Trophoblast cell (in vitro differentiated cells and primary cell): ENCODE data around the gene FHDC1.

Experiments used
- DNase-seq, 2 donors: peaks; one replicate each; pipeline ENCODE4 v3.0.0-alpha.2; 2016
- H2AFZ ChIP-seq: 2 replicates; pipeline ENCODE4 v1.6.1; 2013; ENCODE audit warnings: low read length, moderate library complexity, mild to moderate bottlenecking; ENCODE audit not compliant: insufficient read depth, poor library complexity
- H2AK5ac ChIP-seq: 2 replicates; pipeline ENCODE4 v1.6.1; 2013; ENCODE audit warnings: mild to moderate bottlenecking, low read length
- H2BK120ac ChIP-seq: 2 replicates; pipeline ENCODE4 v1.6.1; 2013; ENCODE audit warnings: low read length, mild to moderate bottlenecking, moderate library complexity; ENCODE audit not compliant: insufficient read depth, poor library complexity
- H2BK12ac ChIP-seq: 2 replicates; pipeline ENCODE4 v1.6.1; 2013; ENCODE audit warnings: mild to moderate bottlenecking, low read length, moderate library complexity
- H2BK5ac ChIP-seq: 2 replicates; pipeline ENCODE4 v1.6.1; 2013; ENCODE audit warnings: low read length, low read depth, moderate library complexity, mild to moderate bottlenecking; ENCODE audit not compliant: poor library complexity
- H3K14ac ChIP-seq: 2 replicates; pipeline ENCODE4 v1.6.1; 2013; ENCODE audit warnings: mild to moderate bottlenecking, low read length
- H3K18ac ChIP-seq: 2 replicates; pipeline ENCODE4 v1.6.1; 2013; ENCODE audit warnings: mild to moderate bottlenecking, low read length
- H3K23ac ChIP-seq: 2 replicates; pipeline ENCODE4 v1.6.1; 2013; ENCODE audit warnings: low read length
- H3K27ac ChIP-seq: 2 replicates; pipeline ENCODE4 v1.5.1; 2013; ENCODE audit warnings: low read depth, mild to moderate bottlenecking, inconsistent platforms, low read length, moderate library complexity
- H3K27me3 ChIP-seq: 2 replicates; pipeline ENCODE4 v1.6.1; 2013; ENCODE audit warnings: inconsistent platforms, mild to moderate bottlenecking, low read length, moderate library complexity; ENCODE audit not compliant: insufficient read depth
- H3K36me3 ChIP-seq, 2 experiments: 1 replicate in 1 of 2; 2 replicates in 1 of 2; pipeline ENCODE4 v1.6.1; 2013; ENCODE audit warnings: low read length in 2 of 2, mild to moderate bottlenecking in 2 of 2, moderate library complexity in 1 of 2; ENCODE audit not compliant: insufficient read depth in 2 of 2, control insufficient read depth in 1 of 2
- H3K4ac ChIP-seq: 2 replicates; pipeline ENCODE4 v1.6.1; 2013; ENCODE audit warnings: low read depth, mild to moderate bottlenecking, low read length, moderate library complexity
- H3K4me1 ChIP-seq, 2 experiments: 1 replicate in 1 of 2; 2 replicates in 1 of 2; pipeline ENCODE4 v1.6.1; 2013; ENCODE audit warnings: low read length in 2 of 2, mild to moderate bottlenecking in 2 of 2, moderate library complexity in 1 of 2; ENCODE audit not compliant: insufficient read depth in 2 of 2, control insufficient read depth in 1 of 2
- H3K4me2 ChIP-seq: 2 replicates; pipeline ENCODE4 v1.6.1; 2013; ENCODE audit warnings: inconsistent platforms, mild to moderate bottlenecking, low read length, moderate library complexity
- H3K4me3 ChIP-seq: 2 replicates; pipeline ENCODE4 v1.5.1; 2013; ENCODE audit warnings: mild to moderate bottlenecking, low read depth, low read length, inconsistent platforms
- H3K79me1 ChIP-seq: one replicate; pipeline ENCODE4 v1.6.1; 2013; ENCODE audit warnings: low read length
- H3K79me2 ChIP-seq: 2 replicates; pipeline ENCODE4 v1.6.1; 2013; ENCODE audit warnings: low read length, mild to moderate bottlenecking; ENCODE audit not compliant: control insufficient read depth, insufficient read depth, poor library complexity
- H3K9ac ChIP-seq: 2 replicates; pipeline ENCODE4 v1.6.1; 2013; ENCODE audit warnings: mild to moderate bottlenecking, low read length
- H3K9me3 ChIP-seq: 2 replicates; pipeline ENCODE4 v1.6.1; 2013; ENCODE audit warnings: low read depth, mild to moderate bottlenecking, control low read depth, inconsistent platforms, low read length; ENCODE audit not compliant: insufficient read depth
- H4K12ac ChIP-seq: 2 replicates; pipeline ENCODE4 v1.6.1; 2013; ENCODE audit warnings: low read depth, mild to moderate bottlenecking, low read length, moderate library complexity
- H4K8ac ChIP-seq: 2 replicates; pipeline ENCODE4 v1.6.1; 2013; ENCODE audit warnings: low read depth, mild to moderate bottlenecking, low read length, moderate library complexity
- H4K91ac ChIP-seq: one replicate; pipeline ENCODE4 v1.6.1; 2013; ENCODE audit warnings: low read depth, mild to moderate bottlenecking, low read length, moderate library complexity
- WGBS: extraction: QIAGEN DNeasy Blood & Tissue Kit; methylation state at CpG from one replicate; pipeline ENCODE4 v1.1.7; 2013; ENCODE audit warnings: missing lambda C conversion rate; ENCODE audit not compliant: insufficient read length, insufficient coverage; ENCODE audit errors: extremely low coverage; 5-methylcytosine and 5-hydroxymethylcytosine counted together

FHDC1 gene

GRCh38 chr4:152917543-152918395 lies 18.4 kb upstream of the FHDC1 start:
- Histone ChIP-seq H2BK12ac (no peak overlapping the region), H2AK5ac (no peak overlapping the region), H4K8ac (no peak overlapping the region), H3K14ac (no peak overlapping the region), H3K27ac (no peak overlapping the region), H3K4me2 (no peak overlapping the region), H3K9ac (no peak overlapping the region), H3K36me3 (peaks cover 3 to 6% of the 10 kb centered on the region in 2 experiments), H2BK120ac (no peak overlapping the region), H4K91ac (no peak overlapping the region), H3K79me1 (no peaks in the 10 kb centered on the region), H3K18ac (no peak overlapping the region), H3K4me1 (no peaks in the 10 kb centered on the region), H2AFZ (no peak overlapping the region), H3K4me3 (no peak overlapping the region), H4K12ac (no peak overlapping the region), H2BK5ac (no peak overlapping the region), H3K4ac (no peak overlapping the region), H3K9me3 (peaks cover 3% of the 10 kb centered on the region), H3K23ac (no peak overlapping the region), H3K79me2 (no peaks in the 10 kb centered on the region), H3K27me3 (no peaks in the 10 kb centered on the region)
- DNase-seq, result no peak
- whole genome bisulfite sequencing, result no CpG with 5 or more reads among the region's 3 CpGs

DNA sequence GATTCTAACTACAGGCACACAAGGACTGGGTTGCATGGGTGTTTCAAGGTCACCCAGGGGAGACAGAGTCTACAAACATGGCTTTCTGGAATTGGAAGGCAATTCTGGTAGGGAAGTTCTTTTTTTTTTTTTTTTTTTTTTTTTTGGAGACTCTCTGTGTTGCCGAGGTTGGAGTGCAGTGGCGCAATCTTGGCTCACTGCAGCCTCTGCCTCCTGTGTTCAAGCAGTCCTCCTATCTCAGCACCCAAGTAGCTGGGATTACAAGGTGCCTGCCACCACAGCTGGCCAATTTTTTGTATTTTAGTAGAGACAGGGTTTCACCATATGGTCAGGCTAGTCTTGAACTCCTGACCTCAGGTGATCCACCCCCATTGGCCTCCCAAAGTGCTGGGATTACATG lies 16.3 kb upstream of the FHDC1 start:
- Histone ChIP-seq H4K8ac (no peak overlapping the region), H3K4me1 (no peaks in the 10 kb centered on the region), H3K27me3 (no peaks in the 10 kb centered on the region), H3K4me3 (no peak overlapping the region), H2AK5ac (no peak overlapping the region), H3K4ac (no peak overlapping the region), H3K9me3 (peaks cover 3% of the 10 kb centered on the region), H2AFZ (no peak overlapping the region), H4K12ac (no peak overlapping the region), H2BK5ac (no peak overlapping the region), H3K79me1 (no peaks in the 10 kb centered on the region), H3K9ac (no peak overlapping the region), H3K36me3 (peaks cover 3 to 6% of the 10 kb centered on the region in 2 experiments), H3K27ac (no peak overlapping the region), H3K4me2 (no peak overlapping the region), H3K14ac (no peak overlapping the region), H3K23ac (no peak overlapping the region), H3K79me2 (no peaks in the 10 kb centered on the region), H4K91ac (no peak overlapping the region), H3K18ac (no peak overlapping the region), H2BK120ac (no peak overlapping the region), H2BK12ac (no peak overlapping the region)
- WGBS, result no CpG with 5 or more reads among the region's 2 CpGs
- no peak for DNase-seq

DNA sequence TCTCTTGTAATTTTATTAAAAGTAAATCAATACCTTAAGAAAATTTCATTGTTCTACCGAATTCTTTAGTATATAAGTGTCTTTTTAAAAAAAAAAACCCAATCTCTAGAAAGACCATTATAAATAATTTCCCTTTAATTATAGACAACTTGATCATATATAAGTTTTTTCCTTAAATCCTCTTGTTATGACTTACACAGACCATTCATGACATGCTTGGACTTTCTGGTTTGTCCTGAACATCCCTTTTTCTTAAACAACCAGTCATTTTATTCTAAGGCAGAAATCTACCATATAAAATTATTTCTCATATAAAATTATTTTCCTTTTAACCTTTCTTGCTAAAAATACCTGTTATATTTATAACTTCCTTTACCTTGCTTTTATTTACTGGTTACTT lies 15.4 kb upstream of the FHDC1 start:
- Histone ChIP-seq H4K8ac (no peak overlapping the region), H3K79me2 (no peaks in the 10 kb centered on the region), H3K4me1 (no peaks in the 10 kb centered on the region), H3K36me3 (peaks cover 3 to 6% of the 10 kb centered on the region in 2 experiments), H3K18ac (no peak overlapping the region), H2AK5ac (no peak overlapping the region), H3K9me3 (peaks cover 3% of the 10 kb centered on the region), H3K79me1 (no peaks in the 10 kb centered on the region), H3K23ac (no peak overlapping the region), H3K9ac (no peak overlapping the region), H2BK120ac (no peak overlapping the region), H3K4me2 (no peak overlapping the region), H3K27ac (no peak overlapping the region), H3K27me3 (no peaks in the 10 kb centered on the region), H2BK12ac (no peak overlapping the region), H2BK5ac (no peak overlapping the region), H3K14ac (no peak overlapping the region), H4K91ac (no peak overlapping the region), H3K4me3 (no peak overlapping the region), H3K4ac (no peak overlapping the region), H2AFZ (no peak overlapping the region), H4K12ac (no peak overlapping the region)
- no peak for DNase-seq
- WGBS, result no CpG with 5 or more reads among the region's 1 CpG

- H3K36me3 ChIP-seq, result peaks cover 3 to 6% of the 10 kb centered on the region in 2 experiments
- no peak overlapping the region for H3K14ac ChIP-seq
- H2AFZ ChIP-seq, result no peak overlapping the region
- no peak overlapping the region for H2BK120ac ChIP-seq
- H3K4ac ChIP-seq, result no peak overlapping the region
- H4K91ac ChIP-seq, result no peak overlapping the region
- no peak overlapping the region for H4K8ac ChIP-seq
- H3K79me1 ChIP-seq, result no peaks in the 10 kb centered on the region
- H3K4me2 ChIP-seq, result no peak overlapping the region
- no peaks in the 10 kb centered on the region for H3K79me2 ChIP-seq
- DNase-seq, result no peak
- H3K27me3 ChIP-seq, result no peaks in the 10 kb centered on the region
- no peak overlapping the region for H2BK12ac ChIP-seq
- no peaks in the 10 kb centered on the region for H3K4me1 ChIP-seq
- H3K4me3 ChIP-seq, result no peak overlapping the region
- H3K9ac ChIP-seq, result no peak overlapping the region
- H2BK5ac ChIP-seq, result no peak overlapping the region
- no peak overlapping the region for H3K18ac ChIP-seq
- no peak overlapping the region for H4K12ac ChIP-seq
- no peak overlapping the region for H3K23ac ChIP-seq
- no peak overlapping the region for H2AK5ac ChIP-seq
- H3K27ac ChIP-seq, result no peak overlapping the region
- peaks cover 3% of the 10 kb centered on the region for H3K9me3 ChIP-seq
Observed at GRCh38 chr4:152921284-152921683, 14.8 kb upstream of the FHDC1 start.
